ENCODE results near the gene PPP1R16B. TPM values are rescaled to one million over a fixed set of nuclear protein-coding genes. Genes with fewer than 3 reads are reported as not detected.

The PPP1R16B gene
- total and polyA plus RNA-seq, 10 of the 15 experiments (the other 5 are each of a cell fraction or from before 2014, with no cell fraction given) = 13.4 to 90.2 (median 66.7) TPM

DNA sequence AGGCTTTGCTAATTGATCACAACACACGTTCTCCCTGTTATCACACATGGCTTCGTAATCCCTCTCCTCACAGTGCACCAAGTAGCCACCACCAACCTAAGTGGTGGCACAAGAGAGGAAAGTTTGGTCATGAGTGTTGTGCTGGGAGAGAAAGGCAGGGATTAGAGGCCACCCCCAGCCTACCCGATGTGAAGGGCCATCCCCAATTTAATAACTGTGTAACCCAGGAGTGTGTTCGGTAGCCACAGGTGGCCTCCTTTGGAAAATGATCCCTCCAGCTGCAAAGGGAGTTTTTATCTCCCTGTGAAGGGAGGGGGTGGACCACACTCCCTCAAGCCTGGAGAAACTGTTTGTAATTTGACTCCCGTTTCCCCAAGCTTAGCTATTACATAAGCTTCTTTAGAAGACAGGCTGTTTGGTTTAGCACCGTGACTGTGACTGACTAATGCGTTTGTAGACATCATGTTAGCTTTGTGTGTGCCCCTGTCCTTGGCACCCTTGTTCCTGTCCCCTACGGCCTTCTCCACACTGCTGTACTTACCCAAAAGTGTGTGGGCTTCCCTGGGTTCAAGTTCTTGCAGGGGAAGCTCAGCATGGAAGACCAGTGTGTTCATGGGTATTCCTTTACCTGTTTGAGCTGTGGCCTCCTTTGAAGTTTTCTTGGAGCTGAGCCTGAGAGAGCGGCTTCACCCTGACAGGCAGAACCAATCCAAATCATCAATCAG lies 20.6 kb downstream of the PPP1R16B start:
- H3K9me3 ChIP-seq (replicated peaks; ENCODE audit: control insufficient read depth, insufficient read depth, low read length) = no peaks in the 10 kb centered on the region; the same call in 2 of the 3 replicates
- H2AFZ ChIP-seq (ENCODE audit: control insufficient read depth, low read depth, low read length) = no peak overlapping the region
- peaks cover 82% of the 10 kb centered on the region for H3K79me2 ChIP-seq (ENCODE audit: control insufficient read depth, insufficient read depth, low read length)
- DNase-seq (ENCODE audit: low read depth, low spot score) = no peak
- H3K27ac ChIP-seq (ENCODE audit: control insufficient read depth, insufficient read depth) = no peak overlapping the region
- RAD21 ChIA-PET (ENCODE audit: unreplicated experiment) = interaction anchor here (1.0 kb wide), 1 partner anchor 67 kb away, joined by 3 read pairs; no protein-coding TSS in a partner anchor
- no peak for ATAC-seq
- H3K36me3 ChIP-seq (ENCODE audit: control insufficient read depth in 2 of 2, insufficient read depth in 2 of 2, low read length in 1 of 2) = peaks cover 27 to 36% of the 10 kb centered on the region in 2 experiments
- TF ChIP-seq POLR2AphosphoS5 (IDR thresholded peaks at IDR 0.05; ENCODE audit: low read length) (no peak; the same call in 1 of the 2 replicates), ZZZ3 (IDR thresholded peaks at IDR 0.05; ENCODE audit: control insufficient read depth, insufficient read length, low read depth) (no peak), IKZF2 (IDR thresholded peaks at IDR 0.05) (no peak), NFXL1 (IDR thresholded peaks at IDR 0.05; ENCODE audit: borderline replicate concordance) (no peak), SPI1 (IDR thresholded peaks at IDR 0.05; ENCODE audit: borderline replicate concordance, insufficient read depth, low read depth, low read length) (no peak), BMI1 (IDR thresholded peaks at IDR 0.05; ENCODE audit: borderline replicate concordance) (no peak), CREM (IDR thresholded peaks at IDR 0.05; ENCODE audit: low read depth) (no peak), NR2F1 (conservative IDR thresholded peaks at IDR 0.05) (no peak), MTA3 (IDR thresholded peaks at IDR 0.05; ENCODE audit: borderline replicate concordance, low read length) (no peak)
- CTCF ChIA-PET = interaction anchor here (1.3 to 1.8 kb wide), 2 partner anchors 21 to 67 kb away, joined by 3 to 4 read pairs; partner anchors contain the start of gene PPP1R16B
- no peak overlapping the region for H3K9ac ChIP-seq (ENCODE audit: control insufficient read depth, insufficient read depth, low read length)
- SMC1A ChIA-PET (ENCODE audit: uncharacterized antibody, unreplicated experiment) = interaction anchor here (0.9 to 1.8 kb wide), 6 partner anchors 9 to 17 kb away, joined by 3 to 6 read pairs (median 4); no protein-coding TSS in a partner anchor
- intact Hi-C loops (cut with micrococcal nuclease; ENCODE audit: unreplicated experiment) (no loop called here), in situ Hi-C loops (cut with MboI) (no loop called here)
- H4K20me1 ChIP-seq (ENCODE audit: control insufficient read depth, insufficient read depth) = no peaks in the 10 kb centered on the region; the same call in 1 of the 2 replicates
- H3K4me1 ChIP-seq (ENCODE audit: control insufficient read depth, insufficient read depth, low read length) = peaks cover 8% of the 10 kb centered on the region; the same call in 1 of the 2 replicates
- H3K4me2 ChIP-seq (ENCODE audit: control insufficient read depth, insufficient read depth) = no peak overlapping the region
- no TSS peak for BruUV-seq (replicated peaks)
- POLR2A ChIA-PET = interaction anchor here (1.2 kb wide), 1 partner anchor 8 kb away, joined by 3 read pairs; no protein-coding TSS in a partner anchor
- no peaks in the 10 kb centered on the region for H3K27me3 ChIP-seq (replicated peaks in 1 of 2; ENCODE audit: control insufficient read depth in 2 of 2, insufficient read depth in 2 of 2, low read length in 1 of 2)
- no peak overlapping the region for H3K4me3 ChIP-seq
- WGBS (ENCODE audit: insufficient coverage, insufficient replicate concordance, low lambda C conversion rate, missing lambda C conversion rate) = 67% methylated on average over 9 of the region's 9 CpGs
- FAIRE-seq = no peak

Measured in GM12878 (cell line).